Measurements from ENCODE around the gene CHN2.

CHN2 gene

DNA sequence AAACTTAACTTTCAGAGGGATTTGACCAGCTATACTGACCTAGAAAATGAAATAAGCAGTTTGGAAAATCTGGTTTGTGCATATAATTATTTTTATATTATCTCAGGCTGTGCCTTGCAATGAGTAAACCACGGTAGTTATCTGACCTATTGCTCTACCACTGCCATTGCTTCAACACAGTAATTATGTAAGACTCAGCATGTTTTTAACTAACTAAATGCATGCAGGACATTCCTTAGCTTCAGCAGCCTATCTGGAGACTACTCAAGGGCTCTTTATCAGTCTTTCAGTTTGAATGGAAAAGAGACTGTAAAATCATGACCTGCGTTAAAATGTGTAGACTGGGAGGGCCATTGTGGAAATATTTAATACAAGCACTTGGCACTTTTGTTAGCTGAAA is 22.5 kb downstream of the CHN2 start:
- TF ChIP-seq, protein P1, sequence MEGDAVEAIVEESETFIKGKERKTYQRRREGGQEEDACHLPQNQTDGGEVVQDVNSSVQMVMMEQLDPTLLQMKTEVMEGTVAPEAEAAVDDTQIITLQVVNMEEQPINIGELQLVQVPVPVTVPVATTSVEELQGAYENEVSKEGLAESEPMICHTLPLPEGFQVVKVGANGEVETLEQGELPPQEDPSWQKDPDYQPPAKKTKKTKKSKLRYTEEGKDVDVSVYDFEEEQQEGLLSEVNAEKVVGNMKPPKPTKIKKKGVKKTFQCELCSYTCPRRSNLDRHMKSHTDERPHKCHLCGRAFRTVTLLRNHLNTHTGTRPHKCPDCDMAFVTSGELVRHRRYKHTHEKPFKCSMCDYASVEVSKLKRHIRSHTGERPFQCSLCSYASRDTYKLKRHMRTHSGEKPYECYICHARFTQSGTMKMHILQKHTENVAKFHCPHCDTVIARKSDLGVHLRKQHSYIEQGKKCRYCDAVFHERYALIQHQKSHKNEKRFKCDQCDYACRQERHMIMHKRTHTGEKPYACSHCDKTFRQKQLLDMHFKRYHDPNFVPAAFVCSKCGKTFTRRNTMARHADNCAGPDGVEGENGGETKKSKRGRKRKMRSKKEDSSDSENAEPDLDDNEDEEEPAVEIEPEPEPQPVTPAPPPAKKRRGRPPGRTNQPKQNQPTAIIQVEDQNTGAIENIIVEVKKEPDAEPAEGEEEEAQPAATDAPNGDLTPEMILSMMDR (IDR thresholded peaks at IDR 0.05; ENCODE audit: low read depth, low read length), result no peak
- DNase-seq, result no peak
- Histone ChIP-seq H3K36me3 (no peaks in the 10 kb centered on the region), H3K27me3 (no peaks in the 10 kb centered on the region; the same call in 1 of the 2 replicates), H3K4me3 (ENCODE audit: low read depth, low read length) (no peak overlapping the region), H3K4me1 (no peaks in the 10 kb centered on the region), H3K9me3 (no peaks in the 10 kb centered on the region)

DNA sequence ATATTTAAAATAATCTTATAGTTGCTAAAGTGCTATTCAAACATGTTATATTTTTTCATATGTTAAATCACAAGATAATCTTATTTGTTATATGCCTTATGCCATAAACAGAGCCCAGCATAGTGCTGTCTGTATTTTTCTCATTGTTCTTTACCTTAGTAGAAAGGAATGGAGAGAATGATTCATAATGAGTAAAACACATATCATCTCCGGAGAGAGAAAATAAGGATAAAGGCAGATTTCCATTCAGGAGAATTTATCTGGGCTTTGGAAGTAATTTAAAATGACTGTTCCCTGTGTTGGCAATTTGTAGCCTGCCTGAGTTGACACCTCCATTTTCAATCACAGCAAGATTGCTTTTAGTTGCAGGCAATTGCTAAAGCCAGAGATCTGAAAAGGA is 30.2 kb downstream of the CHN2 start:
- TF ChIP-seq, protein P1 (IDR thresholded peaks at IDR 0.05; ENCODE audit: low read depth, low read length), result no peak
- Histone ChIP-seq H3K4me3 (ENCODE audit: low read depth, low read length) (no peak overlapping the region), H3K4me1 (no peaks in the 10 kb centered on the region), H3K9me3 (no peaks in the 10 kb centered on the region), H3K27me3 (no peaks in the 10 kb centered on the region; the same call in 1 of the 2 replicates), H3K36me3 (no peaks in the 10 kb centered on the region)
- DNase-seq, result no peak

DNA sequence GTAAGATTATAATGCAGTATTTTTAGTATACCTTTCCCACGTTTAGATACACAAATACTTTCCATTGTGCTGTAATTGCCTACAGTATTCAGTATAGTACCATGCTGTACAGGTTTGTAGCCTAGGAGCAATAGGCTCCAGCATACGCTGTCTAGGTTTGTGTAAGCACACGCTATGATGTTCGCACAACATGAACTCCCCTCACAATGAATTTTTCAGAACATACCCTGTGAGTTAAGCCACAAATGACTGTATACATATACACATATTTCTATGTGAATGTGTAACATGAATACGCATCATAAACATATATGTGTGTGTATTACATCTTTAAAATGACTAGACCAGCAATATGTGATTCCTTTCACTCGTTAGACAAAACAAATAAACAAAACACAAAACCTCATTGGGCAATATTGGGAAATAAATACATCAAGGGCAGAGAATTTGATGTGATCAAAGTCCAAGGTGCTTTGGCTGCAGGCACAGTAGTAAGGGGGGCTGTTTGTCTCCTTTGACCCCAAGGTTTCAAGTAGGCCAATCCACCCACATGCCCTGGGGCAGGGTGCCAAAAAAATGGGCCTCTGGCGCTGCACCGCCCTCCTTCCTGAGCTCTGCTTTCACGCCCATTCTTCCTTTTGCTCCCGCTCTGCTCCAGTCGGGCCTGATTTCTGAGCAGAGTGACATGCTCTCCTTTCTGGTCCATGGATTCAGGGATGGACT is 33.9 kb downstream of the CHN2 start:
- DNase-seq, result no peak
- Histone ChIP-seq H3K27me3 (no peaks in the 10 kb centered on the region; the same call in 1 of the 2 replicates), H3K9me3 (no peaks in the 10 kb centered on the region), H3K4me3 (ENCODE audit: low read depth, low read length) (no peak overlapping the region), H3K36me3 (no peaks in the 10 kb centered on the region), H3K4me1 (no peaks in the 10 kb centered on the region)
- TF ChIP-seq, protein P1 (IDR thresholded peaks at IDR 0.05; ENCODE audit: low read depth, low read length), result no peak

DNA sequence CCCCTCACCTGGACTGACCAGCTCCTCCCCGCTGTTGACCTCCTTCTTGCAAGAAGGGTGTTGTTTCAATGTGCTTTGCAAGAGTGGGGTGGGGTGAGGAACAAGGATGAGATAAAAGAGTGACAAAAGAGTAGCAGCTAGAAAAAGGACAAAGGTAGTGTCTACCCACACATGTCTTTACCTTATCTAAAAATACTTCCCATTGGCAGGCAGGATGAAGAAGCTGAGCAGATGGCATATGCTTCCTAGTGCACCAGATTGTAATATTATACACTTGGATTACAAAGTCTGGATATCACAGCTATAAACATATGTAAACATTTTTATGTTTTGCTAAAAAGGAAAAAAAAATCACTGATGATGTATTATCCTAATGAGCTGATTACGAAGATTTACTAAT is 34.5 kb downstream of the CHN2 start:
- Histone ChIP-seq H3K9me3 (no peaks in the 10 kb centered on the region), H3K36me3 (no peaks in the 10 kb centered on the region), H3K27me3 (no peaks in the 10 kb centered on the region; the same call in 1 of the 2 replicates), H3K4me3 (ENCODE audit: low read depth, low read length) (no peak overlapping the region), H3K4me1 (no peaks in the 10 kb centered on the region)
- TF ChIP-seq, protein P1 (IDR thresholded peaks at IDR 0.05; ENCODE audit: low read depth, low read length), result no peak
- no peak for DNase-seq

DNA sequence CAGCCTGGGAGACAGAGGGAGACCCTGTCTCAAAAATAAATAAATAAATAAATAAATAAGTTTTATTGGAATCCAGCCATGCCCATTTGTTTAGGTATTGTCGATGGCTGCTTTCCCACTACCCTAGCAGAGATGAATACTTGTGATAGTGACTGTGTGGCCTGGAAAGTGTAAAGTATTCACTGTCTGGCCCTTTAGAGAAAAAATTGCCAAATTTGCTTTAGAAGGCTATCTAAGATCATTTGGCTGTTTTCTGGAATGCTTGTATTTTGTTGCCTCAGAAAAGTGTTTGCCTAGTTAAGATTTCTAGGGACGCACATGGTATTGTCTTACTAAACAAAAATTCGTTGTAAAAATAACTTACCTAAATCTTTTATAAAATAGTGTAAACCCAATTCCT is 35.4 kb downstream of the CHN2 start:
- H3K9me3 ChIP-seq, result no peaks in the 10 kb centered on the region
- no peaks in the 10 kb centered on the region for H3K36me3 ChIP-seq
- TF ChIP-seq, protein P1 (IDR thresholded peaks at IDR 0.05; ENCODE audit: low read depth, low read length), result no peak
- H3K27me3 ChIP-seq, result no peaks in the 10 kb centered on the region; the same call in 1 of the 2 replicates
- H3K4me1 ChIP-seq, result no peaks in the 10 kb centered on the region
- H3K4me3 ChIP-seq (ENCODE audit: low read depth, low read length), result no peak overlapping the region
- no peak for DNase-seq

DNA sequence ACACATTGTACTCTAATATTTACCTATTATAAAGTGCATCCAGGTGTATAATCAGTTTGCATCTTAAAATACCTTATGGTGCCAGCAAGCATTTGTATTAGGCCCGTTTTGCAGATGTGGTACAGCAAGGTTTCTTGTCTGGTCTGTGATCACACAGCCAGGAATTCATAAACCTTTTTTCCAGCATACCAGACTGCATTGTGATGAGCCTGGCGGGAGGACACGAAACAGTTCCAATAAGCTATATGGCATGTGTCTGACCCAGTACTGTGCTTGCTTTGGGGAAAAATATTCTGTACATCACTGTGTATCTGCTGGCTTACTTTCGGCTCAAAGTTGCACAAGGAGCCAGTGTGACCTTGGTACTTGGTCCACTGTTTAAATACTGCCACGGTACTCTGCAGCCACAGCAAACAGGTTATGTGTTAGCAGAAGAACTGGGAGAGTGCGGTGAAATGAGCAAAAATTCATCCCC is 36.3 kb downstream of the CHN2 start:
- Histone ChIP-seq H3K4me1 (no peaks in the 10 kb centered on the region), H3K27me3 (no peaks in the 10 kb centered on the region; the same call in 1 of the 2 replicates), H3K4me3 (ENCODE audit: low read depth, low read length) (no peak overlapping the region), H3K9me3 (no peaks in the 10 kb centered on the region), H3K36me3 (no peaks in the 10 kb centered on the region)
- TF ChIP-seq, protein P1 (IDR thresholded peaks at IDR 0.05; ENCODE audit: low read depth, low read length), result no peak
- no peak for DNase-seq
